ENCODE results near the gene PRKG1.
"Not testable (repeated sequence)": the region's sequence is repeated elsewhere in the genome, so short reads cannot be mapped to it uniquely, and the experiment has no call there.

The PRKG1 gene

GRCh38 chr10:51510231-51510630 is 435.9 kb downstream of the PRKG1 start:
- no peak for DNase-seq (ENCODE audit: low read depth)

GRCh38 chr10:51521605-51522004 is 447.3 kb downstream of the PRKG1 start:
- no peak for DNase-seq (ENCODE audit: low read depth)

- no peak for DNase-seq (ENCODE audit: low read depth)
Measured at GRCh38 chr10:51522858-51523257, 448.6 kb downstream of the PRKG1 start.

- DNase-seq (ENCODE audit: low read depth) = no peak
Measured at GRCh38 chr10:51523440-51523839, 449.2 kb downstream of the PRKG1 start.

- no peak for DNase-seq (ENCODE audit: low read depth)
Measured at GRCh38 chr10:51524041-51524440, 449.8 kb downstream of the PRKG1 start.

GRCh38 chr10:51527522-51528219 is 453.4 kb downstream of the PRKG1 start:
- peak; percentile 17 for DNase-seq (ENCODE audit: low read depth)

GRCh38 chr10:51528527-51528926 is 454.2 kb downstream of the PRKG1 start:
- no peak for DNase-seq (ENCODE audit: low read depth)

- DNase-seq (ENCODE audit: low read depth) = no peak
Measured at GRCh38 chr10:51530541-51530940, 456.3 kb downstream of the PRKG1 start.

- DNase-seq (ENCODE audit: low read depth) = no peak
Measured at GRCh38 chr10:51532044-51532443, 457.8 kb downstream of the PRKG1 start.

- DNase-seq (ENCODE audit: low read depth) = no peak
Measured at GRCh38 chr10:51542853-51543252, 468.6 kb downstream of the PRKG1 start.

- DNase-seq (ENCODE audit: low read depth) = no peak
Measured at GRCh38 chr10:51544933-51545332, 470.6 kb downstream of the PRKG1 start.

GRCh38 chr10:51547941-51548340 is 473.7 kb downstream of the PRKG1 start:
- DNase-seq (ENCODE audit: low read depth) = no peak

GRCh38 chr10:51552879-51553278 is 478.6 kb downstream of the PRKG1 start:
- DNase-seq (ENCODE audit: low read depth) = no peak

- no peak for DNase-seq (ENCODE audit: low read depth)
Measured at GRCh38 chr10:51564896-51565510, 490.7 kb downstream of the PRKG1 start.

- DNase-seq (ENCODE audit: low read depth) = peak; percentile 24
Measured at GRCh38 chr10:51567271-51567670, 493.0 kb downstream of the PRKG1 start.

- no peak for DNase-seq (ENCODE audit: low read depth)
Measured at GRCh38 chr10:51569467-51569866, 495.2 kb downstream of the PRKG1 start.

- DNase-seq (ENCODE audit: low read depth) = no peak
Measured at GRCh38 chr10:51574248-51575048, 500.2 kb downstream of the PRKG1 start.

GRCh38 chr10:51581196-51581595 is 506.9 kb downstream of the PRKG1 start:
- DNase-seq (ENCODE audit: low read depth) = not testable (repeated sequence)

- DNase-seq (ENCODE audit: low read depth) = no peak
Measured at GRCh38 chr10:51583976-51584375, 509.7 kb downstream of the PRKG1 start.

GRCh38 chr10:51585742-51586141 is 511.5 kb downstream of the PRKG1 start:
- no peak for DNase-seq (ENCODE audit: low read depth)

- DNase-seq (ENCODE audit: low read depth) = no peak
Measured at GRCh38 chr10:51588984-51589383, 514.7 kb downstream of the PRKG1 start.

- no peak for DNase-seq (ENCODE audit: low read depth)
Measured at GRCh38 chr10:51590818-51591217, 516.5 kb downstream of the PRKG1 start.

GRCh38 chr10:51596695-51597094 is 522.4 kb downstream of the PRKG1 start:
- no peak for DNase-seq (ENCODE audit: low read depth)
